HPDE6-E6E7 (cell line): ENCODE measurements around the gene CACNA2D1.

ENCODE experiments used
- DNase-seq: peaks from one replicate; pipeline ENCODE4 v3.0.0; 2011; ENCODE audit warnings: missing footprints; ENCODE audit errors: extremely low spot score

The CACNA2D1 gene

GRCh38 chr7:82443547-82444219 lies at the start of gene CACNA2D1:
Gene CACNA2D1 (minus strand): TSS chr7:82443777.
- DNase-seq, result peak; percentile 34

- peak; percentile 12 for DNase-seq
Measured at GRCh38 chr7:82481499-82482097, 38.0 kb upstream of the CACNA2D1 start.

- DNase-seq, result no peak
Measured at GRCh38 chr7:82477733-82478515, 34.3 kb upstream of the CACNA2D1 start.

- no peak for DNase-seq
Measured at GRCh38 chr7:82472966-82473365, 29.4 kb upstream of the CACNA2D1 start.

- no peak for DNase-seq
Measured at GRCh38 chr7:82471351-82472020, 27.9 kb upstream of the CACNA2D1 start.

GRCh38 chr7:82469207-82469606 lies 25.6 kb upstream of the CACNA2D1 start:
- DNase-seq, result no peak

GRCh38 chr7:82468435-82468834 lies 24.9 kb upstream of the CACNA2D1 start:
- DNase-seq, result no peak

- no peak for DNase-seq
Measured at GRCh38 chr7:82467020-82467419, 23.4 kb upstream of the CACNA2D1 start.

GRCh38 chr7:82464372-82464771 lies 20.8 kb upstream of the CACNA2D1 start:
- no peak for DNase-seq

- no peak for DNase-seq
Measured at GRCh38 chr7:82455295-82455694, 11.7 kb upstream of the CACNA2D1 start.

GRCh38 chr7:82450759-82451158 lies 7.2 kb upstream of the CACNA2D1 start:
- no peak for DNase-seq

GRCh38 chr7:82449910-82450309 lies 6.3 kb upstream of the CACNA2D1 start:
- no peak for DNase-seq

- DNase-seq, result no peak
Measured at GRCh38 chr7:82446897-82447296, 3.3 kb upstream of the CACNA2D1 start.

GRCh38 chr7:82445271-82445670 lies 1.7 kb upstream of the CACNA2D1 start:
- no peak for DNase-seq

- no peak for DNase-seq
Measured at GRCh38 chr7:82444220-82444909, 788 bp upstream of the CACNA2D1 start.

GRCh38 chr7:82443036-82443546 lies 486 bp downstream of the CACNA2D1 start:
- DNase-seq, result no peak

- DNase-seq, result peak; percentile 10
Measured at GRCh38 chr7:82442492-82443035, 1.0 kb downstream of the CACNA2D1 start.

- DNase-seq, result peak; percentile 2
Measured at GRCh38 chr7:82441669-82442478, 1.7 kb downstream of the CACNA2D1 start.

GRCh38 chr7:82438521-82438920 lies 5.1 kb downstream of the CACNA2D1 start:
- DNase-seq, result no peak

GRCh38 chr7:82435769-82436168 lies 7.8 kb downstream of the CACNA2D1 start:
- DNase-seq, result no peak
